Kidney (tissue), 14 donors: ENCODE data around the gene PDCD1LG2. TPM values are rescaled to one million over a fixed set of nuclear protein-coding genes. Genes with fewer than 3 reads are reported as not detected.

Source experiments
- DNase-seq, 5 donors: peaks; one replicate each; pipeline ENCODE4 v3.0.0-alpha.2; 2013 to 2020
- FAIRE-seq: peaks from 2 replicates; lab custom pipeline; 2012; peaks lifted over from hg19 to GRCh38; lab: Jason Lieb, UNC
- H3K27ac ChIP-seq, 2 donors: one replicate each; pipeline ENCODE4 v1.7.0; 2013; ENCODE audit warnings: low read depth in 2 of 2, low read length in 2 of 2, inconsistent platforms in 1 of 2
- H3K27me3 ChIP-seq: one replicate; pipeline ENCODE4 v1.7.1; 2013; ENCODE audit warnings: low read length, inconsistent platforms; ENCODE audit not compliant: control insufficient read depth, insufficient read depth
- H3K36me3 ChIP-seq, 3 donors: one replicate each; pipeline versions ENCODE4 v1.7.0 to v1.7.1; 2013; ENCODE audit warnings: low read length in 3 of 3, control low read depth in 1 of 3, inconsistent platforms in 1 of 3; ENCODE audit not compliant: insufficient read depth in 3 of 3, control insufficient read depth in 2 of 3
- H3K4me1 ChIP-seq, 3 donors: one replicate each; pipeline versions ENCODE4 v1.7.0 to v1.7.1; 2013; ENCODE audit warnings: low read length in 3 of 3, inconsistent platforms in 1 of 3, low read depth in 1 of 3; ENCODE audit not compliant: control insufficient read depth in 2 of 3, insufficient read depth in 2 of 3
- H3K4me3 ChIP-seq, 3 donors: one replicate each; pipeline versions ENCODE4 v1.7.0 to v1.8.1; 2013; ENCODE audit warnings: low read length in 3 of 3, control low read depth in 1 of 3, inconsistent platforms in 1 of 3
- H3K9ac ChIP-seq, 3 donors: one replicate each; pipeline versions ENCODE4 v1.7.0 to v1.7.1; 2013; ENCODE audit warnings: low read length in 3 of 3, control low read depth in 1 of 3, inconsistent platforms in 1 of 3
- H3K9me3 ChIP-seq, 3 donors: one replicate each; pipeline versions ENCODE4 v1.7.0 to v1.7.1; 2013; ENCODE audit warnings: low read length in 3 of 3, control low read depth in 1 of 3, inconsistent platforms in 1 of 3; ENCODE audit not compliant: control insufficient read depth in 2 of 3, insufficient read depth in 1 of 3
- intact Hi-C: fragments of 100-400 bp; cut with DNase I; formaldehyde crosslinking; loops from one replicate; pipeline ENCODE4 v1.11.1; 2022
- polyA plus RNA-seq: library from polyadenylated mRNA; stranded (reverse); fragments of 350-450 nt; fragmentation: Illumina TruSeq; extraction: RNeasy Lipid Tissue Mini Kit (QIAGEN cat#74804); gene quantifications from one replicate; pipeline ENCODE4 v1.2.3, GENCODE V29; 2014; ENCODE audit warnings: low read depth, low replicate concordance; ENCODE audit not compliant: insufficient read depth
- total RNA-seq: library from RNA; stranded (reverse); fragmentation: NEBNext Ultra II Directional; extraction: Animal tissue kit (Norgen Biotek cat#: 25700); gene quantifications from one replicate; pipeline ENCODE4 v1.2.1, GENCODE V29; 2021
- TF ChIP-seq, protein P1 (sequence below): IDR thresholded peaks from 3 replicates; pipeline ENCODE4 v1.5.1; 2012; ENCODE audit warnings: mild to moderate bottlenecking, moderate library complexity, borderline replicate concordance; ENCODE audit not compliant: insufficient read depth; ENCODE audit errors: extremely low read depth
- donor health status: control.
- donor health status: control.
- donor health status: control.
- donor health status: control.
- donor health status: control.
- donor health status: DM: yes; HTN: yes; CAD: no.
- donor health status: Normal renal cell carcinoma (clear cell type).

PDCD1LG2 gene
- total and polyA plus RNA-seq, 2 donors from 2014 or later, result 1.5 to 2.4 TPM

DNA sequence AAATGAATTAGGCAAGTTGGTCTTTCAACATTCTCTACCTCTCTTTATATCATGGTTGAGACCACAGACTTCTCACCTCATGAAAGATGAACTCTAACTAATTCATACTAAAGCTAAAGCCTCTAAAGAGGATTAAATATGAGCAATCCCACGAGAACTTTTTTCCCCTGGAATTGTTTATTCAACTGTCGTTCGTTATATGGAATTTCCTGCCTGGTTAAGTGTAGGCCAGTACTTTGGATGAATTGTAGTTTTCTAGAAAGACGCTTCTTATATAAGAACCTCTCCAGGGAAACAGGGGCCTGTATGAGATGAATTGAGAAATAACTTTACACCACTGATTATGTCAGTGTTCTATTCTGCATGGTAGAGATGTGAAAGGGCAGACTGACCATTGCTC lies 42.9 kb downstream of the PDCD1LG2 start:
- DNase-seq, result peak in 2 of 5 donors; percentile 7 to 59
- intact Hi-C loops, result no loop called here
- TF ChIP-seq, protein P1, sequence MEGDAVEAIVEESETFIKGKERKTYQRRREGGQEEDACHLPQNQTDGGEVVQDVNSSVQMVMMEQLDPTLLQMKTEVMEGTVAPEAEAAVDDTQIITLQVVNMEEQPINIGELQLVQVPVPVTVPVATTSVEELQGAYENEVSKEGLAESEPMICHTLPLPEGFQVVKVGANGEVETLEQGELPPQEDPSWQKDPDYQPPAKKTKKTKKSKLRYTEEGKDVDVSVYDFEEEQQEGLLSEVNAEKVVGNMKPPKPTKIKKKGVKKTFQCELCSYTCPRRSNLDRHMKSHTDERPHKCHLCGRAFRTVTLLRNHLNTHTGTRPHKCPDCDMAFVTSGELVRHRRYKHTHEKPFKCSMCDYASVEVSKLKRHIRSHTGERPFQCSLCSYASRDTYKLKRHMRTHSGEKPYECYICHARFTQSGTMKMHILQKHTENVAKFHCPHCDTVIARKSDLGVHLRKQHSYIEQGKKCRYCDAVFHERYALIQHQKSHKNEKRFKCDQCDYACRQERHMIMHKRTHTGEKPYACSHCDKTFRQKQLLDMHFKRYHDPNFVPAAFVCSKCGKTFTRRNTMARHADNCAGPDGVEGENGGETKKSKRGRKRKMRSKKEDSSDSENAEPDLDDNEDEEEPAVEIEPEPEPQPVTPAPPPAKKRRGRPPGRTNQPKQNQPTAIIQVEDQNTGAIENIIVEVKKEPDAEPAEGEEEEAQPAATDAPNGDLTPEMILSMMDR, result no peak
- Histone ChIP-seq H3K9me3 (no peaks in the 10 kb centered on the region), H3K27ac (no peak overlapping the region), H3K36me3 (no peaks in the 10 kb centered on the region), H3K27me3 (no peaks in the 10 kb centered on the region), H3K4me3 (no peak overlapping the region), H3K4me1 (peaks cover 0 to 8% (median 0%) of the 10 kb centered on the region in 3 donors), H3K9ac (no peak overlapping the region)
- no peak for FAIRE-seq

DNA sequence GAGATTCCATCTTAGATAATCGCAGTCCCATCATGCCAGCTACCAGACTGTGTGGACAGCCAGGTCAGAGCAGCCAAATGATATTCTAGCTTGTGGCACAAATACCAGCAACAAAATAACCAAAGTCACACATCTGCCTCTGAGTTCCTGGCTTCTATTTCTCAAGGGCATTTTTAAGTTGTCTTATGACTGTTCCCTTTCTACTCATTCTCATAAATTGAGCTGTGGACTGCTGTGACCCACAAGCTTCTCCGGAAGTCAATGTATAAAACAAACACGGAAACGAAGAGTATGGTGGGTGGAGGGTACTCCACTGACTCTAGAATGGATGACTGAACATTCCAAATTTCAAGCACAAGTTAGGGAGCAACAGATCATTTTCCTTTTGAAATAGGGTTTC lies 43.9 kb downstream of the PDCD1LG2 start:
- Histone ChIP-seq H3K4me3 (no peak overlapping the region), H3K4me1 (peaks cover 0 to 8% (median 0%) of the 10 kb centered on the region in 3 donors), H3K27me3 (no peaks in the 10 kb centered on the region), H3K27ac (no peak overlapping the region), H3K9me3 (no peaks in the 10 kb centered on the region), H3K9ac (no peak overlapping the region), H3K36me3 (no peaks in the 10 kb centered on the region)
- FAIRE-seq (no peak), DNase-seq (no peak)
- TF ChIP-seq, protein P1, result no peak
- intact Hi-C loops, result no loop called here

DNA sequence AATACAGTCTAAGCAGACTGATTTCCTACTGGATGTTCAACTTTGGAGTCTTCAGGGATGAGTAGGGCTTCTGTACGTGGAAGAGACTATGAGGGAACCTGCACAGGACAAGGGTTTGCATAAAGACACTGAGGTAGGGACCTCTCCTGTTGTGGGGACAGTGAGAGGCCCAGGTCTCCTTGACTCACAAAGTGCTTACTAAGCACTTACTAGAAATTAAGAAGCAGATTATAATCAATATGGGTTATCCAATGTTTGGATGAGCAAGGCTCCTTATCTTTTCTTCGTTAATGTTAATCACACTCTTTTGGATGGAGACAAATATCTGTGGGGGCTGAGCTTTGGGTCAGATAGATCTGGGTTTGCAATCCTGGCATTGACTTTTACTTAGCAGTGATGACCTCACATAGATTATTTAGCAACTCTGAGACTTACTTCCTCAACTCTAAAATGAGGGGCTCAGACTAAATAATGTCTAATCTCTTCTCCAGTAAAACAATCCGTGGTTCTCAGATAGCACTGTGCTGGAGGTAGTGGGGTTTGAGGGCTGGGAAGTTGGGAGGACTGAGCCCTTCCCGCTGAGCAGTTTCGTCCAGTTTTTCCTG lies 45.9 kb downstream of the PDCD1LG2 start:
- TF ChIP-seq, protein P1, result no peak
- H3K4me3 ChIP-seq, result no peak overlapping the region
- intact Hi-C loops, result no loop called here
- no peaks in the 10 kb centered on the region for H3K36me3 ChIP-seq
- H3K9me3 ChIP-seq, result no peaks in the 10 kb centered on the region
- H3K4me1 ChIP-seq, result peaks cover 0 to 8% (median 0%) of the 10 kb centered on the region in 3 donors
- H3K9ac ChIP-seq, result no peak overlapping the region
- H3K27me3 ChIP-seq, result no peaks in the 10 kb centered on the region
- DNase-seq, result no peak
- no peak overlapping the region for H3K27ac ChIP-seq
- FAIRE-seq, result no peak
